Eye (tissue), 1 donor: Measurements from ENCODE around the gene GLB1L.
A peak's percentile ranks its signal among the peaks of the same experiment; 100 is the strongest.

ENCODE experiments used
- DNase-seq: peaks from one replicate; pipeline ENCODE4 v3.0.0-alpha.2; 2015

GLB1L gene

GRCh38 chr2:219219784-219220532 is 25.3 kb downstream of the GLB1L start:
- DNase-seq = no peak

DNA sequence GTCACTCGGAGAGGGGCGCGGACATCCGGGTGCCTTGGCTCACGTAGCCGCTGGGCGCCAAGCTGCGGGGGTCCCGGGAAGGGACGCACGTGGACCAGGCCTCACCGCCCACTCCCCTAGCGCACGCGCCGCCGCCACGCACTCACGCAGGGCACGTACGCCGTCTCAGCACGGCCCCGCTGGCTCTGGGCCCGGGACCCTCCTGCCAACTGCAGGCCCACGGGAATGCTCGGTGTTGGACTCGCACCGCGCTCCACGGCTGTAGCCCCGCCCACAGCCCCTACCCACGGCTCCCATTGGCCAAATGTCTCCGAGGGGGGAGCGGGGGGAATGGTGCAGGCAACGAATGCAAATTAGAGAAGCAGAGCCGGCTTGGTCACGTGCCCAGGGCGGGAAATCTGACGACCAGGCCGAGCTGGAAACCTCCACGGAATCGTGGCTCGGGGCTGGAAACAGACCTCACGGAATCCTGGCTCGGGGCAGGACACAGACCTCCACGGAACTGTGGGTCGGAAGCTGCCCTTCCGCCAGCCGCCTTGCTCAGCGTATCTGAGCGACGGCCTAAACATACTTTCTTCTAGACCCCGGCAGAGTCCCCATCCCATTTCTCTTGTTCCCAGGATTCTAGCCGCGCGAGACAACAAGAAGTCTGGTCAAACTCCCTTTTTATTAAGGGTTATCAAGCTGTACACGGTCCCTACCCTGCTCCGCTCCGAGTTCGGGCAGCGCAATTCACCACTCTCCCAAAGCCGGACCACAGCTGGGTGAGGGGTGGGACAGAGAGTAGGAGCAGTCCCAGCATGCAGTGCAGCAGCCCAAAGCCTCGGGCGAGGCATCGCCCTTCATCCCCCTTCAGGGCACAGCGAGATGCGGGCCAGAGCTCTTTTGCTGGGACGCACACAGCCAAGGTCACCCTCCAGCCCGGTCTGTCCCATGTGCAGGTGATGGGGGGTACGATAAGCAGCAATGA is 26.2 kb downstream of the GLB1L start, which contains the start of gene ABCB6:
TSS of gene ABCB6 (minus strand) at position 227 of the 970 bp plus-strand sequence. CDS start 285 bp downstream, outside the sequence.
- DNase-seq = peak; percentile 99

DNA sequence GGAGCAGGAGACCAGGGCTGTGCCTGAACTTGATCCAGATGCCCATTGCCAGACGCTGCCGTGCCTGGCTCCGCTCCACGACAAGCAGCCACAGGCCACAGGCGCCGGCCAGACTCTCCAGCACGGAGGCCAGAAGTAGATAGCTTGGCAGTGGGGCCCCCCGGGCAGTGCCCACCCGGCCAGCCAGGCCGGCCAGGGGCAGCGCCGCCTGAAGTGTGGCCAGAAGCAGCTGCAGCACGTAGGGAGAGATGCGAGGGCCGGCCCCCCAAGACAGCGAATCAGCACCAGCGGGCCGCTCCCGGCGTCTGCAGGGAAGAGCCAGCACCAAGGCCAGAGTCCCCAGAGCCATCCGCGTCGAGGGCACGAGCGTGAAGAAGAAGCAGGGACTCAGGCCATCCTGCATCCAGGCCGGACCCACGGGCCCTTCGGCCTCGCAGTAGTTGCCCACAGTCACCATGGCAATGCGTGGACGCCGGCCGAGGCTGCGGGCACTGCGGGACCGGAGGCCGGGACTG is 27.0 kb downstream of the GLB1L start:
- DNase-seq = no peak

DNA sequence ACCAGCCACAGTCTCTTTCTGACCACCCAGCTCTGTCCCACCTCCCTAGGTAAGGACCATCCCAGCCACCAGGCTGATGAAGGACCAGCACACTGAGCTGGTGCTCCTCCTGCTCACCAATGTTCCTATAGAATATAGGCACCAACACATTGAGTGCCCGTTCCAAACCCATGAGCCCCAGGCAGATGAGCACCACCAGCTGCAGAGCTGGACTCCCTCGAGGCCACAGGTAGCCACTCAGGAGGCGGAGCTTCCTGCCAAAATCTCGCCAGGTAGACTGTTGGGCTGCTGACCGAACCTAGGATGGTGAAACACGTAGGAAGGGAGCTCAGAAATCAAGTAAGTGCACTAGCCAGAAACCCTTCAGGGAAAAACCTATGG is 28.7 kb downstream of the GLB1L start:
- DNase-seq = no peak

DNA sequence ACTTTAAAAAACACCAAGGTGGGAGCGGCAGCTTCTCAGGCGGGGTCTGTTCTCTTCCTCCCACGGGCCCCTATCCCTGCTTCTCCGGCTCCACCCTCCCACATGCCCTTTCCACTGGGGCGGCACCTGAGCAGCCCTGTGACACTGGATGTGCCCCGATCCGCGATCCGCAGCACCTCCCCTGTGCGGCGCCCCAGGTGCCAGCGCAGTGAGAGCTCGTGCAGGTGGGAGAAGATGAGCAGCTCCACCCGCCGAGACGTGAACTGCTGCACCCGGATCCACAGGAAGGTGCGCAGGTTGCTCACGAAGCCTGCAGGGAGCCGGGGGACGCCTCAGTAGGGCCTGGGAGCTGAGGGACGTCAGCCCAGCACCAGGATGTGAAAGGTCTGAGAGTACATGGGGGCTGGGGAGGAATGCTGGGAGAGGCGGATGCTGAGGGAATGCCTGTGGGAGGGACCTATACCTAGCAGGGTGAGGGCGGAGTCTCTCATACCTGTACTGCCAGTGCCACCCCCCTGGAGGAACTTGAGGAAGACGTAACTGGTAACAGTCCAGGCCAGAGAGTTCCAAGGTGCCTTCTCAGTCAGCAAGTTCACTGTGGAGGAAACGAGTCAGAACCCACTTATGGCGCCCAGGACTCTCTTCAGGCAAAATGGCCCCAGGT is 29.2 kb downstream of the GLB1L start:
- no peak for DNase-seq

GRCh38 chr2:219214786-219215185 is 30.5 kb downstream of the GLB1L start:
- DNase-seq = no peak

DNA sequence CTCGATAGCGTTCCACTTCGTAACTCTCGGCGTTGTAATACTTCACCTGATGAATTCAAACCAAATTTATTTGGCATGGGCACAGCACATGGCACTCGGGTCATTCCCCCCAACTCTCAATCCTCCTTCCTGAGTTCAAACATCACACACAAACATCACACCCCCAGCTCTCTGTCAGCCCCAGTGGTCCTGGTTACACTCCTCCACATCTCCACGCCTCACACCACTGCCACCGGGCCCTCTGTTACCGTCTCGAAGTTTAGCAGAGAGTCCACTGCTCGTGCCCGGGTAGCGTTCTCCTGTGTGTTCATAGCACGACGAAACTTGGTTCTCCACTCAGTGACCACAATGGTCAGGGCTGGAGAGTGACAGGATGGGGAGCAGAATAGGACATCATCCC is 31.1 kb downstream of the GLB1L start:
- DNase-seq = no peak

DNA sequence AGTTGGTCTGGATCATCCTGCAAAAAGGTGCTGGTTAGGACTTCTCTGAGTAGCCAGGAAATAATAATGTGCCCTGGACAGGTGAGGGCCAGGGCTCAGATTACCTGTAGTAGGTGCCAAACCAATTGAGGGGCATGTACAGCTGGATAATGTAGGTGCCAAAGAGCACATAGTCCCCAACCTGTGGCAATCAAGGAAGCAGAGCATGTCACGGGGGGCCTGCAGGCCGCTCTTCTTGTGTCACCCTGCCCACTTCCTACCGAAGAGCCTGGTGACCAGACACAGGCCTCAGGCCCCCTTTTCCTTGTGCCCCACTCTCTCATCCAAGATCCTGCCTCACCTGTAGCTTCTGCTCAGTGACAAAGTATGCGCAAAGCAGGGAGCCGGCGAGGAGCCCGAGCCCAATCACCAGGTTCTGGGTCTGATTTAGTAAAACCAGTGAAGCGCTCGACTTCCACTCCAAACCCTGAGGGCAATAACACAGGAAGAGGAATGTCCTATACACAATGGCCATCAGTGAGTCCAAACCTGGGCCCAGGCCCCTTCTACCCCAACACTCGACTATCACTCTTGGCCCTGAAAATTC is 31.7 kb downstream of the GLB1L start:
- no peak for DNase-seq

- DNase-seq = no peak
These were observed 32.2 kb downstream of the GLB1L start for GRCh38 chr2:219213026-219213415.

DNA sequence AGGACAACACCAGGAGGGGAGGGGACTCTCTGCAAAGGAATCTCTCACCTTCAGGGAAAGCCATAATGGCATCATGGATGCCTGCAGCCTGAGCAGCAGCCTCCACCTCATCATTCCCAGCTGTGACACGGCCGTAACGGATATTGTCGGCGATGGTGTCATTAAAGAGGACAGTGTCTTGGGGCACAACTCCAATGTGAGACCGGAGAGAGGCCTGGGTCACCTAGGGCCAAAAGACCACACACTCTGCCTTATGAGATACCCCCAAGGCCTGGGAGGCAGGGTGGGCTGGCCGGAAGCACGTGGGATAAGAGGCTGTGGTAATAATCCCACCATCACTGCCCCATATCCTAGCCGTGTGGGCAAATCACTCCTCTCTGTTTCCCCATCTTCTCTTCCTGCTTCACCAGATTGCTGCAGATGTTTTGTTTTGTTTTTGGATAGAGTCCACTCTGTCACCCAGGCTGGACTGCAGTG is 34.3 kb downstream of the GLB1L start:
- no peak for DNase-seq

GRCh38 chr2:219210196-219210885 is 34.9 kb downstream of the GLB1L start:
- no peak for DNase-seq

DNA sequence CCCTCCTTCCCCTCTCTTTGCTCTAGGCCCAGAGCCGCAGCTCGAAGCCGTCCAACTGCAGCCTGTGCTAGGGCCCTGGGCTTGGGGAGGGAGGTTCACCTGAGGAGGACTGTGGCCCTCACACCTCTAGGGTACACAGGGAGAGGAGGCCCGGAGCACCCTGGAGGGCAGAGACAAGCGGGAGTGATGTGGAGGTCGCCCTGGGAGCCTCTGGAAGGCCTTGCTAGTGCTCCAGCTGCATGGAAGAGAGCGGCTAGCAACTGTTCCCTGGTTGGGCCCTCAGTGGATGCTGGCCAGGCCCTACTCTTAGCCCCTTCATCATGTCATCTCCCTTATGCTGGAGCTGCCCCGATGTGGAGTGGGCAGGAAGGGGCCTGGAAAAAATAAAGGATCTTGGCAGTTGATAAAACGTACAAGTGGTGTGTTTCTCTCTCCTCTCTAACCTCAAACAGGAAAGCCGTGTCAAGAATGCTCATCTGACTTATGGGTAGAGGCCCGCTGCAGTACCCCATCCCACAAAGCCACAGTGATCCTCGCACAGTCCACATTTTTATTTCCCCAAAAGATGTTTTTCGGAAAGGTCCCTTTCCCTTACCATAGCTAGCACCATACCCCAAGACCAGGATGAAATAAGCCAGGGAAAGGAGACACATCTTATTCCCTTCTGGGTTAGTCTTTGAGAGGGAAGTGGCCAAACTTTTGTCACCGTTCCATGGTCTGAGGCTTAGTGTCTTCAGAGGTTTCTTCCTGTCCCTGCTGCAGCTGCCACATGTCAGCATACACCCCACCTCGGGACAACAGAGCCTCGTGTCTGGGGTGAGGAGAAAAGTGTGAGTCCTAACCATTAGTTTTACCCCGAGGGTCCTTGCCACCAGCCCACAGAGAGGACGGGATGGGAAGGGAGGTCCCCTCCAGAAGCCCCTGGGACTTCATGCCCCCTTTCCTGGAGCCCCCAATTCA is 35.7 kb downstream of the GLB1L start:
- DNase-seq = no peak

GRCh38 chr2:219207884-219208740 is 37.1 kb downstream of the GLB1L start:
- DNase-seq = no peak

- no peak for DNase-seq
These were observed 37.9 kb downstream of the GLB1L start for GRCh38 chr2:219207134-219207883.

DNA sequence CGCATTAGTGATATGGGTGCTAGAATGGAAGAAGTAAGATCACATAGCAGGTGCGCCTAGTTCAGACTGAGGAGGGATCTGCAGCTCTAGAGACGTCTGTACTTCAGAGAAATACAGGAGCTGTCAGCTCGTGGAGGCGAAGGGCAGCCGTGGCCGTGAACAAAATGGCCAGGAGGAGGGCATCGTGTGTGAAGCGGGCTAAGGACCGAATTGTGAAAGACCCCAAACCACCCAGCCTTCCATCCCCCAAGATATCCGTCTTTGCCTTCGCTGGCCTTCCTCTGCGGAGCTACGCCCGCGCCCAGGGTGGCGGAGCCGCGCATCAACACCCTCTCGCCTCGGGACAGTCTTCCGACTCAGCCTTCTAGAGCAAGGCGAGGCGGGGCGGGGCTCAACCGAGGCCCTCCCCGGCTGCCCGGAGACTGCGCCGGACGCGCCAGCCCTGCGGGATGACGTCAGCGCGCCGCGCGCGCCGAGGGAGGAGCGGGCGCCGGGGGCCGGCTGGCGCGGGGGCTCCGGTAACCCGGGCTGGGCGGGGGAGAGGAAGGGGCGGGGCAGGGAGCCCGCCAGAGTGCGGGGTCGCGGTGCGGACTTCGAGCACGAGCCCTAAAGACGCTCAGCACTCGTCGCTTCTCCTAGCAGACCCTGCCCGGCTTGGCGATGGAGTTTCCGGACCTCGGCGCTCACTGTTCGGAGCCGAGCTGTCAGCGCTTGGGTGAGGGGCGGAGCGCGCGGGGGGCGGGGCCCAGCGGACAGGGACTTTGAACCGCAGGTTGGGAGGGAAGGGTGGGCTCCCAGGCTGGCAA is 38.7 kb downstream of the GLB1L start, which contains the start of gene ZFAND2B:
TSS of gene ZFAND2B (plus strand) at position 455 of the 806 bp plus-strand sequence. CDS start at position 661, 206 bp downstream.
- DNase-seq = peak; percentile 98

- no peak for DNase-seq
These were observed 39.3 kb downstream of the GLB1L start for GRCh38 chr2:219205981-219206327.

DNA sequence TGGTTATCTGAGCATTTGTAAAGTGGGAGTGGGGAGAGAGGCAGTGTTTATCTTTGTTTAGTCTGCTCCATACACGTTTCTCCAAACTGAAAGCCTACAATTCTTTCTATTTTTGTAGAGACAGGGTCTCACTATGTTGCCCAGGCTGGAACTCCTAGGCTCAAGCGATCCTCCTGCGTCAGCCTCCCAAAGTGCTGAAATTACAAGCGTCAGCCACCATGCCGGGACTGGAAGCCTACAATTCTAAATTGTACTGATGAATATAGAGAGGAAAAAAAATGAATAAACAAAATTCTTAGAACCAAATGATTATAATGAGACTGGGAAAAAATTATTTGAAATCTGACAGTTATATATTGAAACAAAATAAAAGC is 40.1 kb downstream of the GLB1L start:
- no peak for DNase-seq
